DND-41 (cell line): ENCODE measurements around the gene DSCAM.

Experiments
- EZH2 ChIP-seq: IDR thresholded peaks from 3 replicates; pipeline ENCODE4 v1.6.1; 2012; ENCODE audit warnings: borderline replicate concordance, low read depth, mild to moderate bottlenecking, moderate library complexity, low read length, inconsistent platforms; ENCODE audit not compliant: severe bottlenecking
- TF ChIP-seq, protein P1 (sequence below): IDR thresholded peaks from 2 replicates; pipeline ENCODE4 v1.5.1; 2012; ENCODE audit warnings: borderline replicate concordance, low read length, moderate library complexity, mild to moderate bottlenecking; ENCODE audit not compliant: poor library complexity, severe bottlenecking; ENCODE audit errors: extremely low read depth

- no peak for TF ChIP-seq EZH2
- TF ChIP-seq, protein P1, sequence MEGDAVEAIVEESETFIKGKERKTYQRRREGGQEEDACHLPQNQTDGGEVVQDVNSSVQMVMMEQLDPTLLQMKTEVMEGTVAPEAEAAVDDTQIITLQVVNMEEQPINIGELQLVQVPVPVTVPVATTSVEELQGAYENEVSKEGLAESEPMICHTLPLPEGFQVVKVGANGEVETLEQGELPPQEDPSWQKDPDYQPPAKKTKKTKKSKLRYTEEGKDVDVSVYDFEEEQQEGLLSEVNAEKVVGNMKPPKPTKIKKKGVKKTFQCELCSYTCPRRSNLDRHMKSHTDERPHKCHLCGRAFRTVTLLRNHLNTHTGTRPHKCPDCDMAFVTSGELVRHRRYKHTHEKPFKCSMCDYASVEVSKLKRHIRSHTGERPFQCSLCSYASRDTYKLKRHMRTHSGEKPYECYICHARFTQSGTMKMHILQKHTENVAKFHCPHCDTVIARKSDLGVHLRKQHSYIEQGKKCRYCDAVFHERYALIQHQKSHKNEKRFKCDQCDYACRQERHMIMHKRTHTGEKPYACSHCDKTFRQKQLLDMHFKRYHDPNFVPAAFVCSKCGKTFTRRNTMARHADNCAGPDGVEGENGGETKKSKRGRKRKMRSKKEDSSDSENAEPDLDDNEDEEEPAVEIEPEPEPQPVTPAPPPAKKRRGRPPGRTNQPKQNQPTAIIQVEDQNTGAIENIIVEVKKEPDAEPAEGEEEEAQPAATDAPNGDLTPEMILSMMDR: no peak
Measured at GRCh38 chr21:40461008-40461407, 385.9 kb downstream of the DSCAM start.
